T-cell (primary cell): ENCODE results near the gene DNAJB11. TPM values are rescaled to one million over a fixed set of nuclear protein-coding genes. Genes with fewer than 3 reads are reported as not detected.

Experiments
- ATAC-seq, 4 experiments: fragments of 200-7000 bp in 3 of 4; fragments of 150-1000 bp in 1 of 4; cut with Tn5 transposase; replicated peaks in 1 of 4; 1 replicate in 3 of 4; 2 replicates in 1 of 4; pipeline ENCODE4 v1.10.0; 2021; ENCODE audit warnings: moderate library complexity in 3 of 4, mild to moderate bottlenecking in 2 of 4, moderate number of reproducible peaks in 1 of 4
- CTCF ChIA-PET, 2 donors: fragments of 300-600 bp; sonication (Branson Sonifier 250); formaldehyde crosslinking; loops; one replicate each; lab custom pipeline; 2022; ENCODE audit warnings: antibody characterized with exemption in 2 of 2; lab: Charles Lee
- POLR2A ChIA-PET, 2 donors: fragments of 300-600 bp; sonication (Branson Sonifier 250); formaldehyde crosslinking; loops; one replicate each; lab custom pipeline; 2022; ENCODE audit warnings: antibody characterized with exemption in 2 of 2; lab: Charles Lee
- DNase-seq, 35 experiments: peaks; one replicate each; pipeline versions ENCODE4 v3.0.0 to v3.0.0-alpha.2; 2013 to 2023
- H3K27ac ChIP-seq: one replicate; pipeline ENCODE4 v1.5.1; 2013; ENCODE audit warnings: low read length
- H3K27me3 ChIP-seq, 2 experiments: replicated peaks in 1 of 2; 1 replicate in 1 of 2; 2 replicates in 1 of 2; pipeline versions ENCODE4 v1.6.1 to v1.7.0; 2013; ENCODE audit warnings: low read length in 1 of 2, mixed read lengths in 1 of 2; ENCODE audit not compliant: control insufficient read depth in 2 of 2, insufficient read depth in 2 of 2; ENCODE audit errors: extremely low read depth in 1 of 2
- H3K36me3 ChIP-seq, 2 donors: 1 replicate in 1 of 2; 2 replicates in 1 of 2; pipeline versions ENCODE4 v1.6.1 to v1.7.0; 2013; ENCODE audit warnings: low read length in 1 of 2; ENCODE audit not compliant: control insufficient read depth in 2 of 2, insufficient read depth in 1 of 2; ENCODE audit errors: extremely low read depth in 1 of 2
- H3K4me1 ChIP-seq, 2 experiments: 1 replicate in 1 of 2; 2 replicates in 1 of 2; pipeline versions ENCODE4 v1.6.1 to v1.7.0; 2013; ENCODE audit warnings: low read length in 2 of 2, mixed read lengths in 1 of 2; ENCODE audit not compliant: insufficient read depth in 2 of 2, control insufficient read depth in 1 of 2; ENCODE audit errors: extremely low read depth in 1 of 2
- H3K4me3 ChIP-seq, 2 donors: 1 replicate in 1 of 2; 2 replicates in 1 of 2; pipeline versions ENCODE4 v1.5.1 to v1.7.0; 2013; ENCODE audit warnings: mild to moderate bottlenecking in 2 of 2, low read length in 1 of 2, moderate library complexity in 1 of 2; ENCODE audit not compliant: control insufficient read depth in 1 of 2; ENCODE audit errors: extremely low read depth in 1 of 2
- H3K9me3 ChIP-seq: 2 replicates; pipeline ENCODE4 v1.7.0; 2013
- H3K27ac Mint-ChIP-seq, 2 donors: one replicate each; pipeline ENCODE4 v1.8.0; 2020 to 2021; ENCODE audit warnings: mild to moderate bottlenecking in 2 of 2, mixed read lengths in 2 of 2
- H3K27me3 Mint-ChIP-seq, 2 donors: one replicate each; pipeline ENCODE4 v1.8.0; 2021 to 2022; ENCODE audit warnings: mixed read lengths in 2 of 2
- H3K36me3 Mint-ChIP-seq: one replicate; pipeline ENCODE4 v1.8.0; 2021; ENCODE audit warnings: mixed read lengths
- H3K4me1 Mint-ChIP-seq, 3 donors: one replicate each; pipeline ENCODE4 v1.8.0; 2020 to 2022; ENCODE audit warnings: mixed read lengths in 3 of 3, mild to moderate bottlenecking in 1 of 3
- H3K4me3 Mint-ChIP-seq, 3 donors: one replicate each; pipeline ENCODE4 v1.8.0; 2020 to 2022; ENCODE audit warnings: mild to moderate bottlenecking in 3 of 3, mixed read lengths in 3 of 3, moderate library complexity in 3 of 3
- H3K9me3 Mint-ChIP-seq, 3 donors: one replicate each; pipeline ENCODE4 v1.8.0; 2020 to 2022; ENCODE audit warnings: mixed read lengths in 3 of 3
- WGBS: methylation state at CpG from one replicate; pipeline ENCODE4 v1.1.5; 2013; ENCODE audit warnings: missing lambda C conversion rate; ENCODE audit not compliant: insufficient coverage; 5-methylcytosine and 5-hydroxymethylcytosine counted together
- total RNA-seq, 35 experiments: library from RNA in 6 of 35; stranded (reverse) in 6 of 35; fragments of 120-200 nt in 1 of 35; gene quantifications; one replicate each; pipeline versions ENCODE4 v1.2.1 to v1.2.4 and lab custom pipeline; 2013 to 2026

The DNAJB11 gene
- total RNA-seq, 5 donors from 2014 or later (not counting 1 experiment from before 2014, with no cell fraction given), result 28.7 to 65.4 (median 31.7) TPM

- Histone ChIP-seq H3K4me3 (no peak overlapping the region), H3K9me3 (no peaks in the 10 kb centered on the region), H3K4me1 (no peaks in the 10 kb centered on the region), H3K27ac (no peak overlapping the region), H3K27me3 (peaks cover 0 to 17% of the 10 kb centered on the region in 2 experiments), H3K36me3 (no peaks in the 10 kb centered on the region)
- POLR2A ChIA-PET, result no interaction called here
- Mint-ChIP-seq H3K27me3 (peaks cover 2 to 7% of the 10 kb centered on the region in 2 donors), H3K36me3 (no peaks in the 10 kb centered on the region), H3K4me1 (peaks cover 8 to 14% (median 14%) of the 10 kb centered on the region in 3 donors), H3K9me3 (no peaks in the 10 kb centered on the region), H3K4me3 (no peak overlapping the region), H3K27ac (no peak overlapping the region)
- CTCF ChIA-PET, result no interaction called here
- no peak for ATAC-seq
- DNase-seq, result no peak
- 88% methylated on average over 3 of the region's 6 CpGs for WGBS
Observed at GRCh38 chr3:186594591-186595113, 24.1 kb downstream of the DNAJB11 start.

DNA sequence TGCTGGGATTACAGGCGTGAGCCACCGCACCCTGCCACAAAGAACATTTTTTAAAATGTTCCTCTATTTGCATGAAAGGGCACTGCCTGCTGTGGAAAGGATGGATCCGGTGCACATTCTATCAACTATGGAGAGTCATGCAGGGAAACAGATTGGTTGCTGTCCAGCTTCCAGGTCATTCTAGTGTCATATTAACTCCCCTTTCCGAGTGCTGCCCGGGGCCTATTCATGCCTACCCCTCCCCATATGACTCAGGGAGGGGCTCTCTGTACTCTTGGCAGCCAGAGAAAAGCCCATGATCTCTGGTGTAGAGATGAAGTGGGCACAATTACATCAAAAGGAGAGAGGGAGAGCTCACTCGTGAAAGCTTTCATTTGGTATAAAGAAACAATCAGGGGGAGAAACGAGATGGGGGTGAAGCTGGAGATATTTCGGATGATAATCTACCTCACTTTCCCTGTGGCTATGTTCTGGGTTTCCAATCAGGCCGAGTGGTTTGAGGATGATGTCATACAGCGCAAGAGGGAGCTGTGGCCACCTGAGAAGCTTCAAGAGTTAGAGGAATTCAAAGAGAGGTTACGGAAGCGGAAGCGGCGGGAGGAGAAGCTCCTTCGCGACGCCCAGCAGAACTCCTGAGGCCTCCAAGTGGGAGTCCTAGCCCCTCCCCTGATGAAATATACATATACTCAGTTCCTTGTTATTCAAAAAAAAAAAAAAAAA lies 26.2 kb downstream of the DNAJB11 start:
- Mint-ChIP-seq H3K9me3 (no peaks in the 10 kb centered on the region), H3K27ac (no peak overlapping the region), H3K27me3 (peaks cover 2 to 7% of the 10 kb centered on the region in 2 donors), H3K4me3 (no peak overlapping the region), H3K4me1 (no peaks in the 10 kb centered on the region), H3K36me3 (no peaks in the 10 kb centered on the region)
- no peak for ATAC-seq
- ChIA-PET CTCF (interaction anchor here (0.6 to 2.2 kb wide), 5 partner anchors 17 to 653 kb away, joined by 3 to 7 read pairs (median 4); no protein-coding TSS in a partner anchor), POLR2A (interaction anchor here in 1 of 2 donors (0.6 kb wide), 1 partner anchor 254 kb away, joined by 7 read pairs; no protein-coding TSS in a partner anchor)
- Histone ChIP-seq H3K27me3 (peaks cover 0 to 19% of the 10 kb centered on the region in 2 experiments), H3K27ac (no peak overlapping the region), H3K9me3 (no peaks in the 10 kb centered on the region), H3K36me3 (no peaks in the 10 kb centered on the region), H3K4me3 (no peak overlapping the region), H3K4me1 (no peaks in the 10 kb centered on the region)
- WGBS, result 100% methylated on average over 1 of the region's 17 CpGs
- DNase-seq, result no peak

DNA sequence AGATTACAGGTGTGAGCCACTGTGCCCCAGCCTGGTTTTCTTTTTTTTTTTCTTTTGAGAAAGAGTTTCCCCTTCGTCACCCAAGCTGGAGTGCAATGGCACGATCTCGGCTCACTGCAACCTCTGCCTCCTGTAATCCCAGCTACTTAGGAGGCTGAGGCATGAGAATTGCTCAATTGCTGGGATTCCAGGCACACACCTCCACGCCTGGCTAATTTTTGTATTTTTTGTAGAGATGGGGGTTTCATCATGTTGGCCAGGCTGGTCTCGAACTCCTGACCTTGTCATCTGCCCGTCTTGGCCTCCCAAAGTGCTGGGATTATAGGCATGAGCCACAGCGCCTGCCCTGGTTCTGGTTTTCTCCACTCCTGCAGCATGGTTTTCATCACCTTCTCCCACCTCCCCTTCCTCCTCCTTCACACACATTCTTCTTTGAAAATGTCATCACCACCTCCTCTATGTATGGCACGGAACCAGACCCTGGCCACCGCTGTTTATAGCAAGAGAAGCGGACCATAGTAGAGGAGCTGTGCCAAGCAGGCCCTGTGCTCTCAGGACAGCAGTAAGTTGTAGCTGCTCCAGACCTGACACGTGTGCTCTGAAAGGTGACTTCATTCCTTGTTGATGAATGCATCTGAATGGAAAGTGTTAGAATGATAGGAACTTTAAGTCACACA lies 27.7 kb downstream of the DNAJB11 start:
- peaks cover 2 to 7% of the 10 kb centered on the region in 2 donors for H3K27me3 Mint-ChIP-seq
- H3K9me3 Mint-ChIP-seq, result no peaks in the 10 kb centered on the region
- ATAC-seq (no peak), DNase-seq (no peak)
- no peak overlapping the region for H3K4me3 Mint-ChIP-seq
- H3K4me1 ChIP-seq, result no peaks in the 10 kb centered on the region
- no peaks in the 10 kb centered on the region for H3K36me3 ChIP-seq
- no peaks in the 10 kb centered on the region for H3K4me1 Mint-ChIP-seq
- POLR2A ChIA-PET, result interaction anchor here in 1 of 2 donors (0.6 kb wide), 1 partner anchor 686 kb away, joined by 4 read pairs; no protein-coding TSS in a partner anchor
- H3K27me3 ChIP-seq, result peaks cover 0 to 19% of the 10 kb centered on the region in 2 experiments
- H3K9me3 ChIP-seq, result no peaks in the 10 kb centered on the region
- CTCF ChIA-PET, result interaction anchor here (0.7 to 2.2 kb wide), 4 partner anchors 16 to 1587 kb away, joined by 3 to 7 read pairs (median 4); no protein-coding TSS in a partner anchor
- WGBS, result 100% methylated on average over 2 of the region's 11 CpGs
- no peaks in the 10 kb centered on the region for H3K36me3 Mint-ChIP-seq
- H3K4me3 ChIP-seq, result no peak overlapping the region
- no peak overlapping the region for H3K27ac Mint-ChIP-seq
- H3K27ac ChIP-seq, result no peak overlapping the region

DNA sequence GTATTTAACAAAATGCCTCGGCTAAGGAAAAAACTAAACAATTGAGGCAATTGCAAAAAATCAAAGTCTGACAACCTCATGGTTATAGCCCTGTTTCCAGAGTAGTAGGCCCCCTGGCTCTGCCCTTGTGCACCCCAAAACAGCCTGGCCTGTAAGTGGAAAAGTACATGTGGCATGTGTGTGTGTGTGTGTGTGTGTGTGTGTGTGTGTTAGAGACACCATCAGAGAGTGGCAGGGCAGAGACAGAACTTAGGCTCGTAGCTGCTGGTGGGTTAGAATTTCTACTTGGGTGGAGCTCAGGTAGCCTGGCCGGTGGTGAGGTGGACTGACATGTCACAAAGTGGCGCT lies 28.2 kb downstream of the DNAJB11 start:
- H3K27me3 ChIP-seq, result peaks cover 0 to 19% of the 10 kb centered on the region in 2 experiments
- no peaks in the 10 kb centered on the region for H3K36me3 ChIP-seq
- DNase-seq, result no peak
- Mint-ChIP-seq H3K36me3 (no peaks in the 10 kb centered on the region), H3K27ac (no peak overlapping the region), H3K4me3 (no peak overlapping the region), H3K27me3 (peaks cover 2 to 7% of the 10 kb centered on the region in 2 donors), H3K4me1 (no peaks in the 10 kb centered on the region), H3K9me3 (no peaks in the 10 kb centered on the region)
- H3K9me3 ChIP-seq, result no peaks in the 10 kb centered on the region
- ChIA-PET POLR2A (no interaction called here), CTCF (interaction anchor here (1.0 to 2.2 kb wide), 2 partner anchors 16 to 18 kb away, joined by 3 to 7 read pairs; no protein-coding TSS in a partner anchor)
- no peaks in the 10 kb centered on the region for H3K4me1 ChIP-seq
- ATAC-seq, result no peak
- no peak overlapping the region for H3K27ac ChIP-seq
- no peak overlapping the region for H3K4me3 ChIP-seq
- 95% methylated on average over 3 of the region's 4 CpGs for WGBS

- Histone ChIP-seq H3K27ac (no peak overlapping the region), H3K4me3 (no peak overlapping the region), H3K4me1 (no peaks in the 10 kb centered on the region), H3K9me3 (no peaks in the 10 kb centered on the region), H3K36me3 (no peaks in the 10 kb centered on the region), H3K27me3 (peaks cover 0 to 19% of the 10 kb centered on the region in 2 experiments)
- WGBS, result 86% methylated on average over 7 of the region's 12 CpGs
- ATAC-seq, result no peak
- H3K27me3 Mint-ChIP-seq, result peaks cover 4 to 7% of the 10 kb centered on the region in 2 donors
- H3K36me3 Mint-ChIP-seq, result no peaks in the 10 kb centered on the region
- no peaks in the 10 kb centered on the region for H3K9me3 Mint-ChIP-seq
- H3K27ac Mint-ChIP-seq, result no peak overlapping the region
- no peak for DNase-seq
- ChIA-PET POLR2A (no interaction called here), CTCF (interaction anchor here (0.6 to 1.4 kb wide), 3 partner anchors 15 to 583 kb away, joined by 3 to 10 read pairs (median 3); no protein-coding TSS in a partner anchor)
- H3K4me3 Mint-ChIP-seq, result no peak overlapping the region
- H3K4me1 Mint-ChIP-seq, result no peaks in the 10 kb centered on the region
Observed at GRCh38 chr3:186599142-186599784, 28.7 kb downstream of the DNAJB11 start.

- H3K27ac Mint-ChIP-seq, result no peak overlapping the region
- Histone ChIP-seq H3K4me1 (no peaks in the 10 kb centered on the region), H3K9me3 (no peaks in the 10 kb centered on the region), H3K27ac (no peak overlapping the region), H3K4me3 (no peak overlapping the region), H3K27me3 (peaks cover 0 to 19% of the 10 kb centered on the region in 2 experiments), H3K36me3 (no peaks in the 10 kb centered on the region)
- DNase-seq (no peak), ATAC-seq (no peak)
- no peaks in the 10 kb centered on the region for H3K9me3 Mint-ChIP-seq
- no peaks in the 10 kb centered on the region for H3K36me3 Mint-ChIP-seq
- peaks cover 4 to 7% of the 10 kb centered on the region in 2 donors for H3K27me3 Mint-ChIP-seq
- POLR2A ChIA-PET, result no interaction called here
- no peak overlapping the region for H3K4me3 Mint-ChIP-seq
- CTCF ChIA-PET, result interaction anchor here (0.6 to 1.4 kb wide), 2 partner anchors 15 to 583 kb away, joined by 3 to 10 read pairs; no protein-coding TSS in a partner anchor
- no peaks in the 10 kb centered on the region for H3K4me1 Mint-ChIP-seq
- WGBS, result 67% methylated on average over 2 of the region's 2 CpGs
Observed at GRCh38 chr3:186599785-186600166, 29.3 kb downstream of the DNAJB11 start.
